SU-DHL-6 (cell line): ENCODE results near the gene KLHL29.

Experiments
- H2AFZ ChIP-seq: fragments of 200-600 bp; sonication (generic); 2 replicates; pipeline ENCODE4 v1.6.1; 2014; ENCODE audit warnings: low read depth, mild to moderate bottlenecking, moderate library complexity, mixed read lengths, antibody characterized with exemption, low read length; ENCODE audit not compliant: severe bottlenecking
- H3F3A ChIP-seq: fragments of 200-600 bp; shearing (Covaris generic); 2 replicates; pipeline ENCODE4 v1.6.0; 2016; ENCODE audit warnings: antibody characterized with exemption, mild to moderate bottlenecking; ENCODE audit not compliant: insufficient read depth
- H3K27ac ChIP-seq: fragments of 200-600 bp; sonication (generic); 2 replicates; pipeline ENCODE4 v1.5.1; 2016; ENCODE audit warnings: low read depth, mild to moderate bottlenecking, low read length, moderate library complexity, mixed read lengths
- H3K27me3 ChIP-seq: fragments of 200-600 bp; sonication (generic), shearing (Covaris generic); 2 replicates; pipeline ENCODE4 v1.6.0; 2014; ENCODE audit warnings: mild to moderate bottlenecking, low read length
- H3K36me3 ChIP-seq: fragments of 200-600 bp; sonication (generic); 2 replicates; pipeline ENCODE4 v1.6.1; 2014; ENCODE audit warnings: mild to moderate bottlenecking, low read length, mixed read lengths
- H3K4me2 ChIP-seq: fragments of 300-600, 200-600 bp; shearing (Covaris generic), sonication (generic); 2 replicates; pipeline ENCODE4 v1.6.0; 2014; ENCODE audit warnings: low read length, low read depth, mild to moderate bottlenecking; ENCODE audit not compliant: poor library complexity, severe bottlenecking
- H3K4me3 ChIP-seq: fragments of 200-600 bp; sonication (generic); 2 replicates; pipeline ENCODE4 v1.5.1; 2014; ENCODE audit warnings: antibody characterized with exemption, low read length, mild to moderate bottlenecking, mixed read lengths; ENCODE audit not compliant: insufficient read depth, poor library complexity, severe bottlenecking
- H3K79me2 ChIP-seq: fragments of 200-600 bp; sonication (generic); 2 replicates; pipeline ENCODE4 v1.6.1; 2014; ENCODE audit warnings: mild to moderate bottlenecking, low read length, moderate library complexity; ENCODE audit not compliant: insufficient read depth
- H3K9ac ChIP-seq: fragments of 200-600 bp; sonication (generic); 2 replicates; pipeline ENCODE4 v1.7.0; 2014; ENCODE audit warnings: mild to moderate bottlenecking, low read length
- H3K9me2 ChIP-seq: fragments of 200-600 bp; sonication (generic); replicated peaks from 2 replicates; pipeline ENCODE4 v1.6.1; 2014; ENCODE audit warnings: low read length; ENCODE audit not compliant: insufficient read depth
- H3K9me3 ChIP-seq: fragments of 200-600 bp; sonication (generic); 2 replicates; pipeline ENCODE4 v1.6.1; 2014; ENCODE audit warnings: low read length, mixed read lengths; ENCODE audit not compliant: insufficient read depth
- H4K20me1 ChIP-seq: fragments of 200-600 bp; sonication (generic); 2 replicates; pipeline ENCODE4 v1.6.1; 2014; ENCODE audit warnings: low read depth, mild to moderate bottlenecking, antibody characterized with exemption, low read length, moderate library complexity, mixed read lengths
- EZH2phosphoT487 ChIP-seq: fragments of 200-600 bp; sonication (generic), shearing (Covaris generic); conservative IDR thresholded peaks from 2 replicates; pipeline ENCODE4 v1.6.1; 2018; ENCODE audit warnings: mild to moderate bottlenecking, antibody characterized with exemption, low read length, moderate library complexity, mixed read lengths
- TF ChIP-seq, protein P1 (sequence below): fragments of 200-600 bp; sonication (generic); IDR thresholded peaks from one replicate; pipeline ENCODE4 v1.5.1; 2017; ENCODE audit warnings: antibody characterized with exemption, mild to moderate bottlenecking, low read length, moderate library complexity; ENCODE audit not compliant: insufficient read depth, poor library complexity, severe bottlenecking

KLHL29 gene

DNA sequence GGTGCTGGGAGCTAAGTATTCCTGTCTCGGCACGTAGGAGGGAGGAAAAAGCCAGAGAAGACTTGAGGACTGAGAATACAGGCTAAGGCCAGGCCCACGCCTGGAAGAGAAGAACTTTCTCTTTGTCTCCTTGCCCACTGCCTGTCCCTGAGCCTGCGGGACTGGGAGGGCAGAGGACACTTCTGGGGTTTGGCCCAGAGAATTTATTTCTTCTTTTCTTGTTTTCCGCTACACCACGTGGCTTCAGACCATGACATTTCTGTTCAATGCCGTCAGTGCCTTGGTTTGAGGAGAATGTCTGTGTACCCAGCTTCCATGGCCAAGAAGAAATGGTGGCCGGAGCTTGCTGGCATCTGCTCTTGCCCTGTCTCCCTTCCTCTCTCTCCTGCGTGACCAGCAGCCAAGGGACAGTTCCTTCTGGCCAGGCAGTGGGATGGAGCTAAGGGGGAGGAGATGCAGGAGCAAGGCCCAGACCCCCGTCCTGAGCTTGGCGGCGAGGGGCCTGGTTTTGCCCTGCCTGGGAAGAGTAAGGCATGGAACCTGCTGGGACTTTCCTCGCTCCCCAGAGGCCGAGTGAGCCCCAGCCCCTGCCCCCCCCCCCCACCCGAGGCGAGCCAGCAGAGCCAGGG, 140.3 kb downstream of the KLHL29 start:
- no peak overlapping the region for H3K4me3 ChIP-seq
- TF ChIP-seq EZH2phosphoT487, result no peak
- TF ChIP-seq, protein P1, sequence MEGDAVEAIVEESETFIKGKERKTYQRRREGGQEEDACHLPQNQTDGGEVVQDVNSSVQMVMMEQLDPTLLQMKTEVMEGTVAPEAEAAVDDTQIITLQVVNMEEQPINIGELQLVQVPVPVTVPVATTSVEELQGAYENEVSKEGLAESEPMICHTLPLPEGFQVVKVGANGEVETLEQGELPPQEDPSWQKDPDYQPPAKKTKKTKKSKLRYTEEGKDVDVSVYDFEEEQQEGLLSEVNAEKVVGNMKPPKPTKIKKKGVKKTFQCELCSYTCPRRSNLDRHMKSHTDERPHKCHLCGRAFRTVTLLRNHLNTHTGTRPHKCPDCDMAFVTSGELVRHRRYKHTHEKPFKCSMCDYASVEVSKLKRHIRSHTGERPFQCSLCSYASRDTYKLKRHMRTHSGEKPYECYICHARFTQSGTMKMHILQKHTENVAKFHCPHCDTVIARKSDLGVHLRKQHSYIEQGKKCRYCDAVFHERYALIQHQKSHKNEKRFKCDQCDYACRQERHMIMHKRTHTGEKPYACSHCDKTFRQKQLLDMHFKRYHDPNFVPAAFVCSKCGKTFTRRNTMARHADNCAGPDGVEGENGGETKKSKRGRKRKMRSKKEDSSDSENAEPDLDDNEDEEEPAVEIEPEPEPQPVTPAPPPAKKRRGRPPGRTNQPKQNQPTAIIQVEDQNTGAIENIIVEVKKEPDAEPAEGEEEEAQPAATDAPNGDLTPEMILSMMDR, result no peak
- no peaks in the 10 kb centered on the region for H3K79me2 ChIP-seq
- no peak overlapping the region for H3K4me2 ChIP-seq
- H4K20me1 ChIP-seq, result no peaks in the 10 kb centered on the region
- no peak overlapping the region for H3K9ac ChIP-seq
- H3K36me3 ChIP-seq, result no peaks in the 10 kb centered on the region
- H3K27ac ChIP-seq, result no peak overlapping the region
- no peak overlapping the region for H2AFZ ChIP-seq
- no peaks in the 10 kb centered on the region for H3F3A ChIP-seq
- no peaks in the 10 kb centered on the region for H3K9me3 ChIP-seq
- no peaks in the 10 kb centered on the region for H3K9me2 ChIP-seq
- H3K27me3 ChIP-seq, result no peaks in the 10 kb centered on the region

DNA sequence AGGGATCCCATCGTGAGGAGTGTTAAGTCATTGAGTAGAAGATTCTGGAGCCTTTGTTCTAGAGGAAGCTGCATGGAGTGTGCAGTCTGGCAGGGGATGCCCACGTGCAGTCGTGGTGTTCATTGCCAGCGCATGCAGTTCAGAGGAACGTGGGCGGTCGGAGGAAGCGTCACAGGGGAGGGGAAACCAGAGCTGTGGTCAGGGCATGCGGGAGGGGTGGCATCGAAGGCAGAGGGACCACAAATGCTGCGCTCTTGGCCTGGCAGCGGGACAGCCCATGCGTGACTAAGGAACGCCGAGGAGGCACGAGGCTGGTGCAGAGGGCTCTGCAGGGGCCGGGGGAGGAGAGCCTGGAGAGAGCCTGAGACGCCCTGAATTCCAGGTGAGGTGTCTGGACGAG, 141.1 kb downstream of the KLHL29 start:
- no peak overlapping the region for H3K4me3 ChIP-seq
- no peaks in the 10 kb centered on the region for H3K27me3 ChIP-seq
- no peak overlapping the region for H3K27ac ChIP-seq
- no peak for TF ChIP-seq EZH2phosphoT487
- H3K9me3 ChIP-seq, result no peaks in the 10 kb centered on the region
- no peaks in the 10 kb centered on the region for H3F3A ChIP-seq
- no peaks in the 10 kb centered on the region for H3K9me2 ChIP-seq
- H3K79me2 ChIP-seq, result no peaks in the 10 kb centered on the region
- H3K9ac ChIP-seq, result no peak overlapping the region
- H3K4me2 ChIP-seq, result no peak overlapping the region
- no peaks in the 10 kb centered on the region for H4K20me1 ChIP-seq
- no peaks in the 10 kb centered on the region for H3K36me3 ChIP-seq
- H2AFZ ChIP-seq, result no peak overlapping the region

DNA sequence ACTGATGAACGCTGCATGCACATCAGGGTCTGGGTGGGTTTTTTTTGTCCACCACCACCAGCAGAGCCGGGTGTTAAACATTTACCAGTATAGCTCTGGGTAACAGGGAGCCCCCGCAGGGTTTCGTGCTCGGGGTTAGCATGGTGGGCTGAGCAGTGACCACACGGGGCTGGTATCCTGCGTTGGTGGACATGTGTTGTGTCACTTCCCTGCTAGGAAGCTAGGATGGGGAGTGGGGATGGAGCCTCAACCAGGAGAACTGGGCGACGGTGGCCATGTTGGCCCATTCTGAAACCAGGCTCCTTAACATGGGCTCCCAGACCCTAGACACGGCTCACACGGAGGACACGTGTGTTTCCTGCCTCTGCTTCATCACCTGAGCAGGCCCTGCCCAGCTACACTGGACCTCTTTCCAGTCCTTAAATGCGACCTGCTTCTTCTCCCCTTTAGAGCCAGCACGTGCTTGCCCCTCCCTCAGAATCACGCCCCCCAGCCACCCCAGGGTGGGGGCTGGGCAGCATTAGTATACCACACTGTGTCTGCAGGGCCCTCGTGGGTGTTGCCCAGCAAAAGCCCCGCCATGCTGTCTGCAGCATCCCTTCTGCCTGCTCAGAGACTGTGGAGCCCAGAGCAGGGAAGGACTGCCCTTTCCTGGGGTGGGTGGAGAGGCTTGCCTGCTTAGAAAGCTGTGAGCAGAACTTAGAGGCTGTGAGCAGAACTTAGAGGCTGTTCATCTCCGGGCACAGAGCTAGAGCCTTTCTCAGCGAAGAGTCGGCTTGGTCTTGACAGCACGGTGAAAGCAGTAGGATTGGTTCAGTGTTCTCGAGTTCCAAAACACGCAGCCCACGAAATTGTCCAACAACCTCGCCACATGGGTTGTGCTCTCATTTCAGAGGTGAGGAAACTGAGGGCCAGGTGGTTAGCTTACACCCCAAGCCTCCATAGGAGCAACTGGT, 142.1 kb downstream of the KLHL29 start:
- TF ChIP-seq EZH2phosphoT487, result no peak
- TF ChIP-seq, protein P1, result no peak
- H3K27ac ChIP-seq, result no peak overlapping the region
- no peaks in the 10 kb centered on the region for H4K20me1 ChIP-seq
- H3K9me2 ChIP-seq, result no peaks in the 10 kb centered on the region
- H2AFZ ChIP-seq, result no peak overlapping the region
- H3K4me2 ChIP-seq, result no peak overlapping the region
- no peak overlapping the region for H3K4me3 ChIP-seq
- H3K9ac ChIP-seq, result no peak overlapping the region
- no peaks in the 10 kb centered on the region for H3F3A ChIP-seq
- H3K9me3 ChIP-seq, result no peaks in the 10 kb centered on the region
- H3K27me3 ChIP-seq, result no peaks in the 10 kb centered on the region
- no peaks in the 10 kb centered on the region for H3K36me3 ChIP-seq
- H3K79me2 ChIP-seq, result no peaks in the 10 kb centered on the region

DNA sequence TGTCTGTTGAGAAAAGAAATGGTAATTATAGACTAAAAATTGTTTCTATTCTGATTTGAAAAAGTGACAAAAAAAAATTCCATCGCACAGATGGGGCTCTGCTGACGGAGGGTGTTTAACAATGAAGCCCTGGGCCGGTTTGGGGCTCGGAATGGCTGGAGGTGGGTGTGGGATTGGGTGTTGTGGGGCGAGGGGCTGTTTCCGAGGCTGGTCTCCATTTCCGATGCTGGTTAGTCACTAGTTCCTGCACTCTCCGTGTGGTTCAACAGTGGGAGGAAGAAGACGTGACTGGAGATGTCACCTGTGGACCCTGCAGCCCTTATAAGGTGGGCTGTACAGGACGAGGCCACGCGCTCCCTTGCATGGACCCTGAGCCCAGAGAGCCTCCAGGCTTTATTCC, 143.2 kb downstream of the KLHL29 start:
- no peaks in the 10 kb centered on the region for H3K27me3 ChIP-seq
- H3K9me2 ChIP-seq, result no peaks in the 10 kb centered on the region
- no peaks in the 10 kb centered on the region for H3K36me3 ChIP-seq
- no peaks in the 10 kb centered on the region for H3K79me2 ChIP-seq
- TF ChIP-seq, protein P1, result no peak
- no peak for TF ChIP-seq EZH2phosphoT487
- no peak overlapping the region for H2AFZ ChIP-seq
- H4K20me1 ChIP-seq, result no peaks in the 10 kb centered on the region
- no peak overlapping the region for H3K27ac ChIP-seq
- no peak overlapping the region for H3K4me2 ChIP-seq
- no peaks in the 10 kb centered on the region for H3F3A ChIP-seq
- H3K9me3 ChIP-seq, result no peaks in the 10 kb centered on the region
- H3K4me3 ChIP-seq, result no peak overlapping the region
- no peak overlapping the region for H3K9ac ChIP-seq
